Aorta (tissue), 5 donors: ENCODE results near the gene MEX3D. TPM values are rescaled to one million over a fixed set of nuclear protein-coding genes. Genes with fewer than 3 reads are reported as not detected.
"Not testable (repeated sequence)": the region's sequence is repeated elsewhere in the genome, so short reads cannot be mapped to it uniquely, and the experiment has no call there.

ENCODE experiments used
- ATAC-seq: fragments of 200-7000 bp; cut with Tn5 transposase; one replicate; pipeline ENCODE4 v1.9.1; 2022; ENCODE audit warnings: moderate library complexity; ENCODE audit not compliant: low FRiP score
- DNase-seq, 2 donors: peaks; one replicate each; pipeline ENCODE4 v3.0.0-alpha.2; 2020
- H3K27ac ChIP-seq, 2 donors: one replicate each; pipeline ENCODE4 v1.5.1; 2013; ENCODE audit warnings: low read length in 2 of 2, mild to moderate bottlenecking in 2 of 2, moderate library complexity in 2 of 2, control low read depth in 1 of 2, inconsistent platforms in 1 of 2, low read depth in 1 of 2
- H3K27me3 ChIP-seq, 2 donors: one replicate each; pipeline ENCODE4 v1.6.1; 2013; ENCODE audit warnings: control low read depth in 1 of 2, low read length in 1 of 2, mild to moderate bottlenecking in 1 of 2, moderate library complexity in 1 of 2; ENCODE audit not compliant: insufficient read depth in 2 of 2, control insufficient read depth in 1 of 2
- H3K36me3 ChIP-seq, 2 donors: one replicate each; pipeline ENCODE4 v1.6.1; 2013; ENCODE audit warnings: control low read depth in 1 of 2, low read length in 1 of 2, mild to moderate bottlenecking in 1 of 2; ENCODE audit not compliant: insufficient read depth in 2 of 2, control insufficient read depth in 1 of 2
- H3K4me1 ChIP-seq, 2 donors: one replicate each; pipeline ENCODE4 v1.6.1; 2013; ENCODE audit warnings: low read length in 2 of 2, control low read depth in 1 of 2, mild to moderate bottlenecking in 1 of 2, moderate library complexity in 1 of 2; ENCODE audit not compliant: insufficient read depth in 2 of 2, control insufficient read depth in 1 of 2
- H3K4me3 ChIP-seq, 2 donors: one replicate each; pipeline ENCODE4 v1.5.1; 2013; ENCODE audit warnings: low read length in 2 of 2, control low read depth in 1 of 2, mild to moderate bottlenecking in 1 of 2
- H3K9me3 ChIP-seq: one replicate; pipeline ENCODE4 v1.6.1; 2013; ENCODE audit warnings: mild to moderate bottlenecking, low read length; ENCODE audit not compliant: control insufficient read depth
- WGBS, 2 donors: extraction: QIAGEN DNeasy Blood & Tissue Kit; methylation state at CpG; one replicate each; pipeline ENCODE4 v1.1.7; 2013; 5-methylcytosine and 5-hydroxymethylcytosine counted together
- intact Hi-C, 2 donors: fragments of 100-400 bp; cut with DNase I; formaldehyde crosslinking; loops; one replicate each; pipeline versions ENCODE4 v1.14.2 to v1.15.0; 2022
- polyA plus RNA-seq, 2 donors: library from polyadenylated mRNA; stranded (reverse); fragments of 200-250 nt; gene quantifications; one replicate each; pipeline ENCODE4 v1.2.3, GENCODE V29; 2013
- total RNA-seq, 2 donors: library from RNA; stranded (reverse); fragmentation: NEBNext Ultra II Directional; extraction: Animal tissue kit (Norgen Biotek cat#: 25700); gene quantifications; one replicate each; pipeline ENCODE4 v1.2.1, GENCODE V29; 2021
- donor health status: healthy with polysubstance abuse.
- donor health status: Bipolar disorder and iron deficiency.
- donor health status: DM: no; HTN: no; CAD: no.
- donor health status: DM: no; HTN: no; CAD: no.
- donor health status: DM: yes; HTN: yes; CAD: no.

Gene MEX3D
- total and polyA plus RNA-seq, 4 donors, result 3.6 to 20.5 (median 11.2) TPM

GRCh38 chr19:1522061-1522460, 46.1 kb downstream of the MEX3D start:
- Histone ChIP-seq H3K4me1 (no peaks in the 10 kb centered on the region), H3K36me3 (no peaks in the 10 kb centered on the region), H3K9me3 (no peaks in the 10 kb centered on the region), H3K27ac (no peak overlapping the region), H3K4me3 (no peak overlapping the region), H3K27me3 (no peaks in the 10 kb centered on the region)
- WGBS, 2 donors, result 81 to 84% methylated on average over 10 of the region's 10 CpGs
- intact Hi-C loops, result no loop called here
- ATAC-seq, result no peak
- DNase-seq, result peak in 1 of 2 donors; percentile 34

DNA sequence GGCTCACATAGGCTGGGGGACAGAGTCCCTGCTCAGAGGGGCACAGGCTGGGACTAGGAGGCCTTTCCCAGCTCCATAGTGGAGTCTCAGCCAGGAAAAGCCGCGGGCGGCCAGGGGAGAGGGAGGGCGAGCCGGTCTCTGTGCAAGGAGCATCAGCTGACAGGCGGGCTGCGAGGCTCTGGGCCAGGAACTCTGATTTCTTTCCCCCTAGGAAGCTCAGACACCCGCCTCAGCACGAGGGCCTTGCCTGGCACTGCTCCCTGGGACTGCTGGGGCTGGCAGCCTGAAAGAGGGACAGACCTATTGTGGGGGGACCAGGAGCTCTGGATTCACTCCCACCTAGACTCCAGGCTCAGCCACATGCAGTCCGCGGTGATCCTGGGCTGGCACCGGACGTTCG, 46.5 kb downstream of the MEX3D start:
- Histone ChIP-seq H3K9me3 (no peaks in the 10 kb centered on the region), H3K36me3 (no peaks in the 10 kb centered on the region), H3K27ac (no peak overlapping the region), H3K27me3 (no peaks in the 10 kb centered on the region), H3K4me3 (no peak overlapping the region), H3K4me1 (no peaks in the 10 kb centered on the region)
- intact Hi-C loops, result no loop called here
- DNase-seq, result no peak
- WGBS, 2 donors, result 36 to 54% methylated on average over 10 to 14 of the region's 14 CpGs
- ATAC-seq, result peak; percentile 20

GRCh38 chr19:1520203-1520780, 47.8 kb downstream of the MEX3D start:
- 79 to 88% methylated on average over 14 to 17 of the region's 17 CpGs for WGBS, 2 donors
- no peaks in the 10 kb centered on the region for H3K9me3 ChIP-seq
- ATAC-seq, result no peak

DNA sequence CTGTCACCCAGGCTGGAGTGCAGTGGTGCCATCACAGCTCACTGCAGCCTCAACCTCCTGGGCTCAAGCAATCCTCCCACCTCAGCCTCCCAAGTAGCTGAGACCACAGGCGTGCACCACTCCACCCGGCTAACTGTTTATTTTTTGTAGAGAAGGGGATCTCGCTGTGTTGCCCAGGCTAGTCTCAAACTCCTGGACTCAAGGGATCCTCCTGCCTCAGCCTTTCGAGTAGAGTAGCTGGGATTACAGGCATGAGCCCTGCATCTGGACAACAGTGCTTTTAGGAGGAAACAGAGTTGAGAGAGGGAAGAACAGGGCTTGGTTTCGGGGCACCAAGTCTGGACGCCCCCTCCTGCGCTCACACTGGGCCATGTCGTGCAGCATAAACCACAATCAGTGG, 48.3 kb downstream of the MEX3D start:
- WGBS, 2 donors, result 82 to 86% methylated on average over 8 of the region's 8 CpGs

More at GRCh38 chr19:1520203-1520780, 47.8 kb downstream of the MEX3D start:
- Histone ChIP-seq H3K36me3 (no peaks in the 10 kb centered on the region), H3K27ac (no peak overlapping the region), H3K4me1 (no peaks in the 10 kb centered on the region), H3K27me3 (no peaks in the 10 kb centered on the region), H3K4me3 (no peak overlapping the region)
- intact Hi-C loops, result no loop called here
- no peak for DNase-seq

DNA sequence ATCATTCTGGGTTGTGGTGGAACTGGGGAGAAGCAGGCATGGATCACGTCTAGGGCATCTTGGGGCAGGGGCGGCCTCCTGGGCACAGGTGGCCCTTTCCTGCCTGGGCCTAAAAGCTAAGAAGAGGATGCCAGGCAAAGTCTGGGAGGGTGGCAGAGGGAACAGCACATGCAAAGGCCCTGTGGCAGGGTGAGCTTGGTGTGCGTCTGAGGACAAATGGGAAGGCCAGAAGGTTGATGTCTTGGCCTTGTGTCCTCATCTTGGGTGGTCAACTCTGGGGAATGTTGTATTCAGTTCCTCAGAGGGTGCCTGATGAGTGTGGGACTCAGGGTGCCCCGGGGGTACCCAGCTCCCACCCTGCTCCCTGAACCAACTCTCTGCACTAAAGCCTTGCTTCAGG, 49.7 kb downstream of the MEX3D start:
- no peaks in the 10 kb centered on the region for H3K36me3 ChIP-seq
- no peaks in the 10 kb centered on the region for H3K27me3 ChIP-seq
- no peaks in the 10 kb centered on the region for H3K9me3 ChIP-seq
- intact Hi-C loops, result no loop called here
- no peak for DNase-seq
- 89 to 91% methylated on average over 4 of the region's 4 CpGs for WGBS, 2 donors
- H3K4me3 ChIP-seq, result no peak overlapping the region
- H3K27ac ChIP-seq, result no peak overlapping the region
- ATAC-seq, result no peak
- H3K4me1 ChIP-seq, result no peaks in the 10 kb centered on the region

More for the DNA sequence above, 48.3 kb downstream of the MEX3D start:
- H3K36me3 ChIP-seq, intact Hi-C loops, H3K27me3 ChIP-seq, H3K9me3 ChIP-seq, H3K4me3 ChIP-seq, H3K27ac ChIP-seq, ATAC-seq, H3K4me1 ChIP-seq, DNase-seq: not testable (repeated sequence)

- intact Hi-C loops, result no loop called here
- Histone ChIP-seq H3K27ac (no peak overlapping the region), H3K36me3 (no peaks in the 10 kb centered on the region), H3K9me3 (no peaks in the 10 kb centered on the region), H3K4me3 (no peak overlapping the region), H3K27me3 (no peaks in the 10 kb centered on the region), H3K4me1 (no peaks in the 10 kb centered on the region)
- no peak for DNase-seq
- 80 to 85% methylated on average over 8 of the region's 8 CpGs for WGBS, 2 donors
- no peak for ATAC-seq
These were observed 51.8 kb downstream of the MEX3D start for GRCh38 chr19:1516395-1516753.

GRCh38 chr19:1514986-1515721, 53.0 kb downstream of the MEX3D start:
- 74 to 78% methylated on average over 14 of the region's 14 CpGs for WGBS, 2 donors
- Histone ChIP-seq H3K4me1 (no peaks in the 10 kb centered on the region), H3K27ac (no peak overlapping the region), H3K4me3 (no peak overlapping the region), H3K36me3 (no peaks in the 10 kb centered on the region), H3K9me3 (no peaks in the 10 kb centered on the region), H3K27me3 (no peaks in the 10 kb centered on the region)
- no peak for ATAC-seq
- no peak for DNase-seq
- intact Hi-C loops, result no loop called here

DNA sequence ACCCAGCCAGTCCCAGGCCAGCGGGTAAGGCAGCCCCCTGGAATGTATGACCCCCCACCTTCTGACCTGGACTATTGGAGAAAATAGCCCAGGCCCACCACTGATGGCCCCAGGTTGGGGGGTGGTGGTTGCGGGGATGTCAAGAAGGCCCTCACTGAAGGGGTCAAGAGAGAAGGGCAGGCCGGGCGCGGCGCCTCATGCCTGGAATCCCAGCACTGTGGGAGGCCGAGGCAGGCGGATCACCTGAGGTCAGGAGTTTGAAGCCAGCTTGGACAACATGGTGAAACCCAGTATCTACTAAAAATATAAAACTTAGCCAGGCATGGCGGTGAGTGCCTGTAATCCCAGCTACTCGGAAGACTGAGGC, 53.8 kb downstream of the MEX3D start:
- intact Hi-C loops, result no loop called here
- Histone ChIP-seq H3K4me3 (no peak overlapping the region), H3K4me1 (no peaks in the 10 kb centered on the region), H3K27me3 (no peaks in the 10 kb centered on the region), H3K27ac (no peak overlapping the region), H3K36me3 (no peaks in the 10 kb centered on the region), H3K9me3 (no peaks in the 10 kb centered on the region)
- no peak for ATAC-seq
- 68 to 85% methylated on average over 10 of the region's 10 CpGs for WGBS, 2 donors
- DNase-seq, result no peak
